MCF 10A (cell line): ENCODE results near the gene RBM38. TPM values are rescaled to one million over a fixed set of nuclear protein-coding genes. Genes with fewer than 3 reads are reported as not detected.

Source experiments
- BruUV-seq: library from RNA; stranded (reverse); fragments of 400-500 nt; replicated peaks from 2 replicates; lab custom pipeline; 2021; lab: Mats Ljungman, UMichigan
- CTCF ChIA-PET: fragments of 300-600 bp; sonication (Branson Sonifier 250); formaldehyde crosslinking; extraction: SDS; loops from one replicate; lab custom pipeline; 2021; ENCODE audit warnings: antibody characterized with exemption, inconsistent platforms; lab: Yijun Ruan, JAX
- POLR2A ChIA-PET: fragments of 300-600, 350-650 bp; sonication (Branson Sonifier 250); formaldehyde crosslinking; extraction: SDS; loops from one replicate; lab custom pipeline; 2020; ENCODE audit warnings: antibody characterized with exemption, inconsistent platforms; lab: Yijun Ruan, JAX
- DNase-seq: peaks from one replicate; pipeline ENCODE4 v3.0.0-alpha.2; 2018; ENCODE audit not compliant: unreplicated experiment
- H3K27ac Mint-ChIP-seq: one replicate; pipeline ENCODE4 v1.8.0; 2022; ENCODE audit warnings: mild to moderate bottlenecking, low read depth, mixed read lengths; ENCODE audit not compliant: unreplicated experiment
- H3K27me3 Mint-ChIP-seq: one replicate; pipeline ENCODE4 v1.8.0; 2022; ENCODE audit warnings: mixed read lengths; ENCODE audit not compliant: insufficient read depth, unreplicated experiment
- H3K36me3 Mint-ChIP-seq: one replicate; pipeline ENCODE4 v1.8.0; 2022; ENCODE audit warnings: mild to moderate bottlenecking, moderate library complexity, mixed read lengths; ENCODE audit not compliant: insufficient read depth, unreplicated experiment
- H3K4me1 Mint-ChIP-seq: one replicate; pipeline ENCODE4 v1.8.0; 2022; ENCODE audit warnings: mixed read lengths; ENCODE audit not compliant: insufficient read depth, unreplicated experiment
- H3K4me3 Mint-ChIP-seq: one replicate; pipeline ENCODE4 v1.8.0; 2022; ENCODE audit warnings: mild to moderate bottlenecking, moderate library complexity, mixed read lengths; ENCODE audit not compliant: unreplicated experiment
- H3K9me3 Mint-ChIP-seq: one replicate; pipeline ENCODE4 v1.8.0; 2022; ENCODE audit warnings: mixed read lengths; ENCODE audit not compliant: unreplicated experiment
- intact Hi-C: fragments of 100-400 bp; cut with micrococcal nuclease; formaldehyde crosslinking; loops from 2 replicates; pipeline ENCODE4 v1.14.1; 2022
- total RNA-seq: library from RNA; stranded (reverse); gene quantifications from 2 replicates; pipeline ENCODE4 v1.2.3, GENCODE V29; 2022
- TF ChIP-seq, protein P1 (sequence below): fragments of 200-600 bp; IDR thresholded peaks from one replicate; pipeline ENCODE4 v1.8.0; 2022; ENCODE audit warnings: antibody characterized with exemption, mild to moderate bottlenecking; ENCODE audit not compliant: unreplicated experiment

The RBM38 gene
- total RNA-seq, 1 experiment from 2014 or later = 5.1 TPM

- ChIA-PET CTCF (interaction anchor here (0.6 kb wide), 1 partner anchor 773 kb away, joined by 3 read pairs; no protein-coding TSS in a partner anchor), POLR2A (no interaction called here)
- TF ChIP-seq, protein P1, sequence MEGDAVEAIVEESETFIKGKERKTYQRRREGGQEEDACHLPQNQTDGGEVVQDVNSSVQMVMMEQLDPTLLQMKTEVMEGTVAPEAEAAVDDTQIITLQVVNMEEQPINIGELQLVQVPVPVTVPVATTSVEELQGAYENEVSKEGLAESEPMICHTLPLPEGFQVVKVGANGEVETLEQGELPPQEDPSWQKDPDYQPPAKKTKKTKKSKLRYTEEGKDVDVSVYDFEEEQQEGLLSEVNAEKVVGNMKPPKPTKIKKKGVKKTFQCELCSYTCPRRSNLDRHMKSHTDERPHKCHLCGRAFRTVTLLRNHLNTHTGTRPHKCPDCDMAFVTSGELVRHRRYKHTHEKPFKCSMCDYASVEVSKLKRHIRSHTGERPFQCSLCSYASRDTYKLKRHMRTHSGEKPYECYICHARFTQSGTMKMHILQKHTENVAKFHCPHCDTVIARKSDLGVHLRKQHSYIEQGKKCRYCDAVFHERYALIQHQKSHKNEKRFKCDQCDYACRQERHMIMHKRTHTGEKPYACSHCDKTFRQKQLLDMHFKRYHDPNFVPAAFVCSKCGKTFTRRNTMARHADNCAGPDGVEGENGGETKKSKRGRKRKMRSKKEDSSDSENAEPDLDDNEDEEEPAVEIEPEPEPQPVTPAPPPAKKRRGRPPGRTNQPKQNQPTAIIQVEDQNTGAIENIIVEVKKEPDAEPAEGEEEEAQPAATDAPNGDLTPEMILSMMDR = no peak
- Mint-ChIP-seq H3K4me3 (no peak overlapping the region), H3K4me1 (no peaks in the 10 kb centered on the region), H3K9me3 (no peaks in the 10 kb centered on the region), H3K27ac (no peak overlapping the region), H3K27me3 (no peaks in the 10 kb centered on the region), H3K36me3 (no peaks in the 10 kb centered on the region)
- no peak for DNase-seq
- intact Hi-C loops = no loop called here
- no TSS peak for BruUV-seq
Observed at GRCh38 chr20:57404419-57405072, 13.3 kb downstream of the RBM38 start.

DNA sequence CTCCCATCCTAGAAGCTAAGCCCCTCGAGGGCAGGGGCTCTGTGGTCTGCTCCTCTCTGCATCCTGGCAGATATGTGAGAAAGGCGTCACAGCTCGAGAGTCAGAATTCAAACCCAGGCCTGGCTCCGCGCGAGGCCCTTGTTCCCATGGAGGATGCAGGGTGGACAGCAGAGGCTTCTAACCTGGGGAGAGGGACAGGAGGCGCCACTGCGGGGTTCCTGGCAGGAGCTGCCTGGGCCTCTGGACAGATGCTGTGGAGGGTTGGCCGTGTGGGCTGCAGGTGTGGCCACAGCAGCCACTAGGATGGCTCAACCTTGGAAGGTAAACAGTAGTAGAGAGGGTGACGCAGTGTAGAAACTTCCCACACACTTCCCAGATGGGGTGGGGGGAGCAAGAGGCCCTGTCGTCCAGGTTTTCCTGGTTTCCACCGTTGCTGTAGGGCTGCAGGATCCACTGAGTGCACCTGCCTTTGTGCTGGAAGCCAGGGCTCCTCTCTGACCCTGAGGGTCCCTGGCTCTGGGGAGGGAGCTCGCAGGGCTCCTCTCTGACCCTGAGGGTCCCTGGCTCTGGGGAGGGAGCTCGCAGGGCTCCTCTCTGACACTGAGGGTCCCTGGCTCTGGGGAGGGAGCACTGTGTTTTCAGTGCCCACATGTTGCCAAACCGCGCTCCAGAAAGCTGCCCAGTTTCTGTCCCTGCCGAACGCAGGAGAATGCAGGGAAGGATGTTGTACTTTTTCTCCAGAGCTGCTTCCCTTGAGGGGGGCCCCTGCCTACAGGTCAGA is 14.2 kb downstream of the RBM38 start:
- Mint-ChIP-seq H3K4me1 (no peaks in the 10 kb centered on the region), H3K27ac (no peak overlapping the region), H3K9me3 (no peaks in the 10 kb centered on the region), H3K27me3 (no peaks in the 10 kb centered on the region), H3K4me3 (no peak overlapping the region), H3K36me3 (no peaks in the 10 kb centered on the region)
- BruUV-seq = no TSS peak
- no peak for DNase-seq
- intact Hi-C loops = no loop called here
- TF ChIP-seq, protein P1 = no peak
- POLR2A ChIA-PET = no interaction called here
- CTCF ChIA-PET = interaction anchor here (0.6 to 0.8 kb wide), 2 partner anchors 13 to 30 kb away, joined by 3 read pairs; no protein-coding TSS in a partner anchor

- TF ChIP-seq, protein P1 = no peak
- no TSS peak for BruUV-seq
- no peaks in the 10 kb centered on the region for H3K36me3 Mint-ChIP-seq
- no peak overlapping the region for H3K4me3 Mint-ChIP-seq
- intact Hi-C loops = no loop called here
- no peaks in the 10 kb centered on the region for H3K27me3 Mint-ChIP-seq
- CTCF ChIA-PET = no interaction called here
- POLR2A ChIA-PET = no interaction called here
- no peak overlapping the region for H3K27ac Mint-ChIP-seq
- H3K4me1 Mint-ChIP-seq = no peaks in the 10 kb centered on the region
- no peak for DNase-seq
- no peaks in the 10 kb centered on the region for H3K9me3 Mint-ChIP-seq
Observed at GRCh38 chr20:57407541-57407956, 16.4 kb downstream of the RBM38 start.

DNA sequence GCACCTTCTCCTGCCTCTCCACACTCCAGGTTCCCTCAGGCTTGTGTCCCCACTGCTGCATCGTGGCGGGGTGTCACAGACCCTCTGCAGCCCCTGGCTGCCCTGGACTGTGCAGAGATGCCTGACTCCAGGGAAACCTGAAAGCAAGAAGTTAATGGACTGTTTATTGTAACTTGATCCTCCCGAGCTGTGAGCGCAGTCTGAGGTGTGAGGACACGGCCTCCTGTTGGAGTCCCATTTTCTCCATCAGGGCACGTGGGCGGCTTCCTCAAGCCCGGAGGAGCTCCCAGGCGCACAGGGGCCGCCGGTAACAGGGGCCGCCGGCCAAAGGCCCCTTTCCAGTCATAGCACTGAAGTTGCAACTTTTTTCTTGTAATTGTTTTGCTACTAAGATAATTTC is 16.9 kb downstream of the RBM38 start:
- TF ChIP-seq, protein P1 = no peak
- no peak for DNase-seq
- Mint-ChIP-seq H3K4me3 (no peak overlapping the region), H3K27ac (no peak overlapping the region), H3K4me1 (no peaks in the 10 kb centered on the region), H3K36me3 (no peaks in the 10 kb centered on the region), H3K27me3 (no peaks in the 10 kb centered on the region), H3K9me3 (no peaks in the 10 kb centered on the region)
- intact Hi-C loops = no loop called here
- BruUV-seq = no TSS peak
- CTCF ChIA-PET = no interaction called here
- POLR2A ChIA-PET = interaction anchor here (0.7 kb wide), 1 partner anchor 780 kb away, joined by 3 read pairs; no protein-coding TSS in a partner anchor
